Lower lobe of right lung (tissue), 2 donors: ENCODE data around the gene PCLO. TPM values are rescaled to one million over a fixed set of nuclear protein-coding genes. Genes with fewer than 3 reads are reported as not detected.

ENCODE experiments used
- ATAC-seq, 2 donors: fragments of 200-7000 bp; cut with Tn5 transposase; one replicate each; pipeline ENCODE4 v1.9.1; 2020 to 2022; ENCODE audit warnings: mild to moderate bottlenecking in 2 of 2, moderate library complexity in 2 of 2
- DNase-seq: peaks from one replicate; pipeline ENCODE4 v3.0.0-alpha.2; 2020
- H3K27ac ChIP-seq: fragments of 200-600 bp; one replicate; pipeline ENCODE4 v1.8.0; 2022
- H3K27me3 ChIP-seq: fragments of 200-600 bp; one replicate; pipeline ENCODE4 v1.8.0; 2022; ENCODE audit warnings: low read depth
- H3K36me3 ChIP-seq: fragments of 200-600 bp; one replicate; pipeline ENCODE4 v1.8.0; 2022; ENCODE audit warnings: mild to moderate bottlenecking
- H3K4me1 ChIP-seq: fragments of 200-600 bp; one replicate; pipeline ENCODE4 v1.8.0; 2022
- H3K4me3 ChIP-seq: fragments of 200-600 bp; one replicate; pipeline ENCODE4 v1.8.0; 2022; ENCODE audit warnings: mild to moderate bottlenecking
- H3K9me3 ChIP-seq: fragments of 200-600 bp; one replicate; pipeline ENCODE4 v1.8.0; 2022
- intact Hi-C: fragments of 100-400 bp; cut with DNase I; formaldehyde crosslinking; loops from one replicate; pipeline ENCODE4 v1.11.0; 2022
- total RNA-seq: library from RNA; stranded (reverse); fragmentation: NEBNext Ultra II Directional; extraction: Animal tissue kit (Norgen Biotek cat#: 25700); gene quantifications from one replicate; pipeline ENCODE4 v1.2.1, GENCODE V29; 2021
- TF ChIP-seq, protein P1 (sequence below): fragments of 200-600 bp; IDR thresholded peaks from one replicate; pipeline ENCODE4 v1.8.0; 2022; ENCODE audit warnings: antibody characterized with exemption, mild to moderate bottlenecking
- donor health status: DM: no; HTN: yes; CAD: no; lungs with severe emphysema.

The PCLO gene
- total RNA-seq, 1 donor from 2014 or later: 2.9 TPM

DNA sequence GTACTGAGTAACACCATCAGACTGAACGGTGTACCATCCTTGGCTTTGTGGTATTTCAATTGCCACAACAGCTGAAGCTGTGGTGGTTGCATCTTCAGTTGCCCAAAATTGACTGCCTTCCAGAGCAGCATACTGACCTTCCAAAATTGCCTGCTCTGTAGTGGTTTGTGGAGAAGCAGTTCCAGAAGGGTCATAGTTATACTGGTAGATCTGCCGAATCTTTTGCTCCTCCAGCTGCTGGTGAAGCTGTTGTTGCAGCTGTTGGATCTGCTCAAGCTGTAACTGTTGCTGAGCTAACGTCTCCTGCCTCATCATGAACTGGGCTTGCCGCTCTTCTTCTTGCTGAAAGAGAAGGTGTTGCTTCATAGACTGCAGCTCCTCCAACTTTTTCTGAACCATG is 212.2 kb downstream of the PCLO start:
- no peaks in the 10 kb centered on the region for H3K4me1 ChIP-seq
- ATAC-seq (no peak), DNase-seq (no peak)
- no peak overlapping the region for H3K4me3 ChIP-seq
- TF ChIP-seq, protein P1, sequence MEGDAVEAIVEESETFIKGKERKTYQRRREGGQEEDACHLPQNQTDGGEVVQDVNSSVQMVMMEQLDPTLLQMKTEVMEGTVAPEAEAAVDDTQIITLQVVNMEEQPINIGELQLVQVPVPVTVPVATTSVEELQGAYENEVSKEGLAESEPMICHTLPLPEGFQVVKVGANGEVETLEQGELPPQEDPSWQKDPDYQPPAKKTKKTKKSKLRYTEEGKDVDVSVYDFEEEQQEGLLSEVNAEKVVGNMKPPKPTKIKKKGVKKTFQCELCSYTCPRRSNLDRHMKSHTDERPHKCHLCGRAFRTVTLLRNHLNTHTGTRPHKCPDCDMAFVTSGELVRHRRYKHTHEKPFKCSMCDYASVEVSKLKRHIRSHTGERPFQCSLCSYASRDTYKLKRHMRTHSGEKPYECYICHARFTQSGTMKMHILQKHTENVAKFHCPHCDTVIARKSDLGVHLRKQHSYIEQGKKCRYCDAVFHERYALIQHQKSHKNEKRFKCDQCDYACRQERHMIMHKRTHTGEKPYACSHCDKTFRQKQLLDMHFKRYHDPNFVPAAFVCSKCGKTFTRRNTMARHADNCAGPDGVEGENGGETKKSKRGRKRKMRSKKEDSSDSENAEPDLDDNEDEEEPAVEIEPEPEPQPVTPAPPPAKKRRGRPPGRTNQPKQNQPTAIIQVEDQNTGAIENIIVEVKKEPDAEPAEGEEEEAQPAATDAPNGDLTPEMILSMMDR: no peak
- H3K9me3 ChIP-seq: no peaks in the 10 kb centered on the region
- intact Hi-C loops: no loop called here
- H3K27ac ChIP-seq: no peak overlapping the region
- no peaks in the 10 kb centered on the region for H3K36me3 ChIP-seq
- no peaks in the 10 kb centered on the region for H3K27me3 ChIP-seq

DNA sequence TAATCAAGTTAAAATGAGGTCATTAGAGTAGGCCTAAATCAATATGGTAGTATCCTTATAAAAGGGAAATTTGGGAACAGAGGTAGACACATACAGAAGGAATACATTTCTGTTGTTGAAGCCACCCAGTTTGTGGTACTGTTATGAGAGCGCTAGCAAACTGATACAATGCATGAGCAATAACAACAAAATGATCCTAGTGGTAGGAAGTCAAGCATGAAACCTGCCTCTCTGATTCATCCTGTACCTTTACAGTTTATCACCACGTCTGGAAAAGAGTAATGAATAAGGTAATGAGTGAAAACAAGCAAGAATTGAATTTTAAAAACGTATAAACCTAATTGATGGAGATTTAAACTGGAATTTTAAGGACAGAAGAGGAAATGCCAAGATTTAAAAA is 217.2 kb downstream of the PCLO start:
- no peak overlapping the region for H3K4me3 ChIP-seq
- intact Hi-C loops: no loop called here
- H3K9me3 ChIP-seq: no peaks in the 10 kb centered on the region
- TF ChIP-seq, protein P1: no peak
- no peaks in the 10 kb centered on the region for H3K27me3 ChIP-seq
- DNase-seq: no peak
- H3K36me3 ChIP-seq: no peaks in the 10 kb centered on the region
- no peaks in the 10 kb centered on the region for H3K4me1 ChIP-seq
- ATAC-seq: no peak
- H3K27ac ChIP-seq: no peak overlapping the region

DNA sequence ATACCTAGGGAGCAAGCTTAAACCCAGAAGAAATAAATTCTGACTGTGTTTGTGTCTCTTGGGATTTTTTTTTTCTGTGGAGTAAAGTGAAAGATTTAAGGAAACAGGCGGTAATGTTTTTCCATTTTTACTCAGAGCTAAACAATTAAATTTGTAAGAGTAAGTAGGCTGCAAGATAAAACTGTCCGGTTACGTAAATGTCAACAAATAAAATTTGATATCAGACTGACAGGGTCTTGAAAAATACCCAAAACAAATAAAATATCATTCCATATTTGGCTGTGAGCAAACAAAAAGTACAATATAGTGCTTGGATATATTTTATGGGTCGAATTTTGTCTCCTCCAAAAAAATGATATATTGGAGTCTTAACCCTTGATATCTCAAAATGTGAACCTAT is 217.6 kb downstream of the PCLO start:
- TF ChIP-seq, protein P1: no peak
- H3K4me3 ChIP-seq: no peak overlapping the region
- H3K27ac ChIP-seq: no peak overlapping the region
- H3K27me3 ChIP-seq: no peaks in the 10 kb centered on the region
- H3K36me3 ChIP-seq: no peaks in the 10 kb centered on the region
- no peaks in the 10 kb centered on the region for H3K9me3 ChIP-seq
- ATAC-seq (no peak), DNase-seq (no peak)
- no peaks in the 10 kb centered on the region for H3K4me1 ChIP-seq
- intact Hi-C loops: no loop called here

DNA sequence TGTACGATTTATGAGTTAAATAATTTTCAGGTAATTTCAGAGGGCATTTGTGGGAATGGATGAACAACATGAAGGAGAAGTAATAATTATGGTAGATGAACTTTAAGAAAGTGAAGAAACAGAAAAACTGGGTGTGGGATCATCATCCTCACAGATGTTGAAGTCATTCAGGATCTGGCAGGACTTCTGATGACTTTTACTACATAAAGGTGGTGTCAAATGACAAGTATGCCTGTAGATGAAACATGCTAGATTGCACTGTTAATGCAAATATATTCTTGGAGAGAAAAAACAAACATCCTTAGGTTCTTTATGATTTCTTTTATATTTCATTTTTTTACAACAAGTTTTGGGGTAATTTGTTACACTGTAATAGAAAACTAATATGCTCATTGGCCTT is 230.2 kb downstream of the PCLO start:
- H3K27ac ChIP-seq: no peak overlapping the region
- no peak overlapping the region for H3K4me3 ChIP-seq
- intact Hi-C loops: no loop called here
- no peaks in the 10 kb centered on the region for H3K36me3 ChIP-seq
- TF ChIP-seq, protein P1: no peak
- no peaks in the 10 kb centered on the region for H3K4me1 ChIP-seq
- H3K9me3 ChIP-seq: no peaks in the 10 kb centered on the region
- H3K27me3 ChIP-seq: no peaks in the 10 kb centered on the region
- no peak for ATAC-seq
- DNase-seq: no peak

DNA sequence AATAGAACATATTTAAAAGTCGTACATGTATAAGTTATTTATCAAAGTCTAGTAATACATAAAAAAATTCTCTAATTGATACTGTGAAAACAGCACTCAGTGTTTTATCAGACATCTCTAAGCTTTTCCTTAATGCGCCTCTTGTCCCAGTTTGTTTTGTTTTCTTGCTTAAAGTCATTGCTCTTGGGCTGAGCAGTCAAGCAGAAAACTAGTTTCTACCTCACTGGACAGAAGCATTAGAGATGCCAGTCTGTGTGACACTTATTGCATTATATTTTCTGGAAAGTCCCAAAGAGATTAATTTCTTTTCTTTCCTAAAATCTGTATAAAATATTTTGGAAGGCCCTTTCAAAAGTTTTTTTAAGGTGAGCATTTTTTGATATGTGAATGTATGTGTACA is 236.2 kb downstream of the PCLO start:
- DNase-seq (no peak), ATAC-seq (no peak)
- H3K9me3 ChIP-seq: no peaks in the 10 kb centered on the region
- no peak overlapping the region for H3K27ac ChIP-seq
- H3K36me3 ChIP-seq: no peaks in the 10 kb centered on the region
- H3K4me3 ChIP-seq: no peak overlapping the region
- H3K27me3 ChIP-seq: no peaks in the 10 kb centered on the region
- TF ChIP-seq, protein P1: no peak
- H3K4me1 ChIP-seq: no peaks in the 10 kb centered on the region
- intact Hi-C loops: no loop called here

DNA sequence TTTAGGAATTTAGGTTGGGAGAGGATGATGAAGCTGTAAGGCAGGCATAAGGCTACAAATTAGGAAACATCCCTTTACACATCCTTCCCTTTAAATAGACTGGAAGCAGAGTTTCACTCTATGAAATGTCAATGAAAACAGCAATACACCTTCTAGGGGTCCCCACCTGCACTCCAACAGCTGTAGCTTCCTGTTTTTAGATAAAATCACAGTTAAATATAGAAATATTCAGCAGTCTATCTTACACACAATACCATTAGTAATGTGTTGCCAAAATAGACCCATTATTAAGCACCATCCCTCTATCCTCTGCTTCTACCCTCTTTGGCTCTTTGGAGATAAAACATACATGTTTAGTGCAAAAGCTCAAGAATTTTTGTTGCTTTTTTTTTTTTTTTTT is 237.4 kb downstream of the PCLO start:
- no peak overlapping the region for H3K27ac ChIP-seq
- H3K27me3 ChIP-seq: no peaks in the 10 kb centered on the region
- H3K36me3 ChIP-seq: no peaks in the 10 kb centered on the region
- H3K4me1 ChIP-seq: no peaks in the 10 kb centered on the region
- DNase-seq (no peak), ATAC-seq (no peak)
- intact Hi-C loops: no loop called here
- TF ChIP-seq, protein P1: no peak
- no peak overlapping the region for H3K4me3 ChIP-seq
- no peaks in the 10 kb centered on the region for H3K9me3 ChIP-seq
